ENCODE results near the gene FGFRL1. TPM values are rescaled to one million over a fixed set of nuclear protein-coding genes. Genes with fewer than 3 reads are reported as not detected.

FGFRL1 gene
- total RNA-seq, 1 donor from 2014 or later = 59.8 TPM

- Mint-ChIP-seq H3K9me3 (ENCODE audit: unreplicated experiment) (no peaks in the 10 kb centered on the region), H3K27ac (ENCODE audit: unreplicated experiment) (peak overlapping the region; percentile 93), H3K27me3 (ENCODE audit: unreplicated experiment) (peaks cover 3% of the 10 kb centered on the region), H3K36me3 (ENCODE audit: unreplicated experiment) (no peaks in the 10 kb centered on the region), H3K4me3 (ENCODE audit: unreplicated experiment) (no peak overlapping the region), H3K4me1 (ENCODE audit: unreplicated experiment) (peaks cover 53% of the 10 kb centered on the region)
- no peak for DNase-seq (ENCODE audit: extremely low spot score, unreplicated experiment)
- no peak for TF ChIP-seq CTCF (IDR thresholded peaks at IDR 0.05)
These were observed 36.7 kb downstream of the FGFRL1 start for GRCh38 chr4:1047976-1048772.

GRCh38 chr4:1048773-1049590 is 37.6 kb downstream of the FGFRL1 start:
- peak overlapping the region; percentile 6 for H3K27ac Mint-ChIP-seq (ENCODE audit: unreplicated experiment)
- H3K36me3 Mint-ChIP-seq (ENCODE audit: unreplicated experiment) = no peaks in the 10 kb centered on the region
- DNase-seq (ENCODE audit: extremely low spot score, unreplicated experiment) = no peak
- H3K4me1 Mint-ChIP-seq (ENCODE audit: unreplicated experiment) = peaks cover 51% of the 10 kb centered on the region
- H3K4me3 Mint-ChIP-seq (ENCODE audit: unreplicated experiment) = no peak overlapping the region
- no peaks in the 10 kb centered on the region for H3K9me3 Mint-ChIP-seq (ENCODE audit: unreplicated experiment)
- H3K27me3 Mint-ChIP-seq (ENCODE audit: unreplicated experiment) = peaks cover 3% of the 10 kb centered on the region
- TF ChIP-seq CTCF (IDR thresholded peaks at IDR 0.05) = no peak

- Mint-ChIP-seq H3K4me3 (ENCODE audit: unreplicated experiment) (no peak overlapping the region), H3K9me3 (ENCODE audit: unreplicated experiment) (no peaks in the 10 kb centered on the region), H3K4me1 (ENCODE audit: unreplicated experiment) (peaks cover 45% of the 10 kb centered on the region), H3K27me3 (ENCODE audit: unreplicated experiment) (peaks cover 3% of the 10 kb centered on the region), H3K27ac (ENCODE audit: unreplicated experiment) (no peak overlapping the region), H3K36me3 (ENCODE audit: unreplicated experiment) (no peaks in the 10 kb centered on the region)
- TF ChIP-seq CTCF (IDR thresholded peaks at IDR 0.05) = no peak
- DNase-seq (ENCODE audit: extremely low spot score, unreplicated experiment) = no peak
These were observed 38.1 kb downstream of the FGFRL1 start for GRCh38 chr4:1049591-1049905.

- TF ChIP-seq CTCF (IDR thresholded peaks at IDR 0.05) = no peak
- H3K27me3 Mint-ChIP-seq (ENCODE audit: unreplicated experiment) = peaks cover 3% of the 10 kb centered on the region
- no peaks in the 10 kb centered on the region for H3K9me3 Mint-ChIP-seq (ENCODE audit: unreplicated experiment)
- H3K27ac Mint-ChIP-seq (ENCODE audit: unreplicated experiment) = no peak overlapping the region
- DNase-seq (ENCODE audit: extremely low spot score, unreplicated experiment) = no peak
- no peak overlapping the region for H3K4me3 Mint-ChIP-seq (ENCODE audit: unreplicated experiment)
- no peaks in the 10 kb centered on the region for H3K36me3 Mint-ChIP-seq (ENCODE audit: unreplicated experiment)
- H3K4me1 Mint-ChIP-seq (ENCODE audit: unreplicated experiment) = peaks cover 36% of the 10 kb centered on the region
These were observed 39.2 kb downstream of the FGFRL1 start for GRCh38 chr4:1050486-1051213.
